Natural killer cell (primary cell): ENCODE results near the gene EDC4. TPM values are rescaled to one million over a fixed set of nuclear protein-coding genes. Genes with fewer than 3 reads are reported as not detected.
A peak's percentile ranks its signal among the peaks of the same experiment; 100 is the strongest.

ENCODE experiments used
- ATAC-seq, 3 donors: fragments of 150-1000 bp in 2 of 3; fragments of 200-7000 bp in 1 of 3; cut with Tn5 transposase; 1 replicate in 1 of 3; 2 replicates in 2 of 3; pipeline ENCODE4 v1.10.0; 2021; ENCODE audit warnings: mild to moderate bottlenecking in 2 of 3, moderate library complexity in 2 of 3
- DNase-seq, 2 donors: peaks; one replicate each; pipeline versions ENCODE4 v3.0.0 to v3.0.0-alpha.2; 2013 to 2021; ENCODE audit warnings: mixed read lengths in 1 of 2
- H3K27ac ChIP-seq: one replicate; pipeline ENCODE4 v1.5.1; 2013; ENCODE audit warnings: mild to moderate bottlenecking, low read length
- H3K27me3 ChIP-seq: one replicate; pipeline ENCODE4 v1.6.1; 2013; ENCODE audit warnings: low read length; ENCODE audit not compliant: control insufficient read depth, insufficient read depth
- H3K36me3 ChIP-seq: one replicate; pipeline ENCODE4 v1.6.1; 2013; ENCODE audit warnings: low read length; ENCODE audit not compliant: control insufficient read depth, insufficient read depth
- H3K4me1 ChIP-seq: one replicate; pipeline ENCODE4 v1.6.1; 2013; ENCODE audit warnings: low read length; ENCODE audit not compliant: control insufficient read depth, insufficient read depth
- H3K4me3 ChIP-seq: one replicate; pipeline ENCODE4 v1.5.1; 2013; ENCODE audit warnings: low read length
- H3K9me3 ChIP-seq: one replicate; pipeline ENCODE4 v1.6.1; 2013; ENCODE audit warnings: low read length; ENCODE audit not compliant: control insufficient read depth, insufficient read depth
- H3K27ac Mint-ChIP-seq, 2 donors: one replicate each; pipeline ENCODE4 v1.8.0; 2022; ENCODE audit warnings: mild to moderate bottlenecking in 2 of 2, mixed read lengths in 2 of 2, moderate library complexity in 1 of 2
- H3K27me3 Mint-ChIP-seq, 2 donors: one replicate each; pipeline ENCODE4 v1.8.0; 2022; ENCODE audit warnings: low read depth in 2 of 2, mixed read lengths in 2 of 2
- H3K36me3 Mint-ChIP-seq: one replicate; pipeline ENCODE4 v1.8.0; 2022; ENCODE audit warnings: mixed read lengths
- H3K4me1 Mint-ChIP-seq, 2 donors: one replicate each; pipeline ENCODE4 v1.8.0; 2022; ENCODE audit warnings: mixed read lengths in 2 of 2
- H3K4me3 Mint-ChIP-seq: one replicate; pipeline ENCODE4 v1.8.0; 2022; ENCODE audit warnings: mild to moderate bottlenecking, moderate library complexity, mixed read lengths
- H3K9me3 Mint-ChIP-seq, 2 donors: one replicate each; pipeline ENCODE4 v1.8.0; 2022; ENCODE audit warnings: mixed read lengths in 2 of 2
- WGBS: methylation state at CpG from one replicate; pipeline ENCODE4 v1.1.7; 2013; ENCODE audit warnings: missing lambda C conversion rate; ENCODE audit not compliant: insufficient coverage; 5-methylcytosine and 5-hydroxymethylcytosine counted together
- intact Hi-C: fragments of 100-400 bp; cut with micrococcal nuclease; formaldehyde crosslinking; loops from one replicate; pipeline ENCODE4 v1.14.2; 2022
- total RNA-seq, 4 donors: library from RNA; stranded (reverse); fragments of 120-200 nt in 1 of 4; gene quantifications; one replicate each; pipeline versions ENCODE4 v1.2.3 to v1.2.4, GENCODE V29; 2013 to 2022
- TF ChIP-seq, protein P1 (sequence below): fragments of 200-600 bp; IDR thresholded peaks from one replicate; pipeline ENCODE4 v1.8.0; 2022; ENCODE audit warnings: antibody characterized with exemption

Gene EDC4
- total RNA-seq, 3 donors from 2014 or later (not counting 1 experiment from before 2014, with no cell fraction given) = 91.9 to 111 (median 105) TPM

DNA sequence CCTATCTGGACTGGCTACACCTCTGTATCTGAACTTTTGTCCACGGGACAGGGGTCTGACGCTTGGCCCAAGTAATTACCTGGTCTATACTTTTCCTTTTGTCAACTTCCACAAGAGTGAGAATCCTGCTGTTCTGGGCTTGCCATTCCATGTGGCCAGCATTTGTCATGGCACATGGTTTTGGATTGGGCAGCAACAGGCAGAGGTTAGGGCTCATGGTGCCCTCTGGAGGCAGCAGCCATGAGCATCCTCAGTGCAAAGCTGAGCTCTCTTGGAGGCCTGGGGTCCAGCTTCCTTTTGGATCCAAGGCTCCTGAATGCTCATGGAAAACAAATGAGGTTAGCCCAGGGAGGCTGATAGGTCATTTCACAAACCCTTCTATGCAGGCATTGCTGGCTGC, 7.5 kb upstream of the EDC4 start:
- peaks cover 10% of the 10 kb centered on the region for H3K36me3 ChIP-seq
- intact Hi-C loops = loop anchor here (2.0 kb wide), 1 partner anchor 49 kb away; no protein-coding TSS in a partner anchor
- DNase-seq (peak in 1 of 2 donors; percentile 51), ATAC-seq (peak in 1 of 3 donors; percentile 44)
- H3K4me3 ChIP-seq = no peak overlapping the region
- no peaks in the 10 kb centered on the region for H3K36me3 Mint-ChIP-seq
- H3K4me1 ChIP-seq = no peaks in the 10 kb centered on the region
- no peaks in the 10 kb centered on the region for H3K9me3 Mint-ChIP-seq
- 89% methylated on average over 2 of the region's 2 CpGs for WGBS
- TF ChIP-seq, protein P1, sequence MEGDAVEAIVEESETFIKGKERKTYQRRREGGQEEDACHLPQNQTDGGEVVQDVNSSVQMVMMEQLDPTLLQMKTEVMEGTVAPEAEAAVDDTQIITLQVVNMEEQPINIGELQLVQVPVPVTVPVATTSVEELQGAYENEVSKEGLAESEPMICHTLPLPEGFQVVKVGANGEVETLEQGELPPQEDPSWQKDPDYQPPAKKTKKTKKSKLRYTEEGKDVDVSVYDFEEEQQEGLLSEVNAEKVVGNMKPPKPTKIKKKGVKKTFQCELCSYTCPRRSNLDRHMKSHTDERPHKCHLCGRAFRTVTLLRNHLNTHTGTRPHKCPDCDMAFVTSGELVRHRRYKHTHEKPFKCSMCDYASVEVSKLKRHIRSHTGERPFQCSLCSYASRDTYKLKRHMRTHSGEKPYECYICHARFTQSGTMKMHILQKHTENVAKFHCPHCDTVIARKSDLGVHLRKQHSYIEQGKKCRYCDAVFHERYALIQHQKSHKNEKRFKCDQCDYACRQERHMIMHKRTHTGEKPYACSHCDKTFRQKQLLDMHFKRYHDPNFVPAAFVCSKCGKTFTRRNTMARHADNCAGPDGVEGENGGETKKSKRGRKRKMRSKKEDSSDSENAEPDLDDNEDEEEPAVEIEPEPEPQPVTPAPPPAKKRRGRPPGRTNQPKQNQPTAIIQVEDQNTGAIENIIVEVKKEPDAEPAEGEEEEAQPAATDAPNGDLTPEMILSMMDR = no peak
- H3K27me3 Mint-ChIP-seq = no peaks in the 10 kb centered on the region
- H3K9me3 ChIP-seq = no peaks in the 10 kb centered on the region
- H3K27me3 ChIP-seq = no peaks in the 10 kb centered on the region
- peaks cover 11 to 13% of the 10 kb centered on the region in 2 donors for H3K4me1 Mint-ChIP-seq
- H3K27ac Mint-ChIP-seq = no peak overlapping the region
- no peak overlapping the region for H3K4me3 Mint-ChIP-seq
- no peak overlapping the region for H3K27ac ChIP-seq

DNA sequence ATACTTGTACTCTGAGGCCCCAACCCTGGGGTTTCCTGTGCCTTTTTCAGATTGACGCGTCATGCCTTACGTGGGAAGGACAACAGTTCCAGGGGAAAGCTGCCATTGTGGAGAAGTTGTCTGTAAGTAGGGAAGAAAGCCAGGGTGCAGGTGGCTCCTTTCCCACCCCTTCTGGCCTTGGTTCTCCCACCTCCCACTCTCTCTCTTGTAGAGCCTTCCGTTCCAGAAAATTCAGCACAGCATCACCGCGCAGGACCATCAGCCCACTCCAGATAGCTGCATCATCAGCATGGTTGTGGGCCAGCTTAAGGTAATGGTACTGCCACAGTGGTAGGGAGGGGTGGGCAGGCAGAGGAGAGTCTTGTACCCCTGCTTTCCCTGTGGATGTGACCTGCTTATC, 4.6 kb upstream of the EDC4 start:
- no peak for DNase-seq
- WGBS = 95% methylated on average over 5 of the region's 6 CpGs
- no peak overlapping the region for H3K27ac Mint-ChIP-seq

DNA sequence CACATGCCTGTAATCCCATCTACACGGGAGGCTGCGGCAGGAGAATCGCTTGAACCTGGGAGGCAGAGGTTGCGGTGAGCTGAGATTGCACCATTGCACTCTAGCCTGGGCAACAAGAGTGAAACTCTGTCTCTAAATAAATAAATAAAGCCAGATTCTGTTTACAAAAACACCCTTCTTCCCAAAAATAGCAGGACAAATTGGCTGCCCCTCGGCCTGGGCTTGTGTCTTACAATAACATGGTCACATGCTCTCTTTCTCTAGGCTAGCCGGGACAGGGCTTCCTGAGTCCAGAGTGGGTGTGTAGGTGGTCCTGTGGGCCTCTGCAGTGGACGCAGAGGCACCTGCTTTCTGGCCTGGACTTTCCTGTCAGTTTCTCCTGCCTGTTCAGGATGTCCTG, 3.2 kb upstream of the EDC4 start:
- no peaks in the 10 kb centered on the region for H3K36me3 Mint-ChIP-seq
- 97% methylated on average over 7 of the region's 7 CpGs for WGBS

More for the DNA sequence above, 4.6 kb upstream of the EDC4 start:
- Histone ChIP-seq H3K4me1 (peaks cover 11% of the 10 kb centered on the region), H3K27me3 (no peaks in the 10 kb centered on the region), H3K9me3 (no peaks in the 10 kb centered on the region), H3K36me3 (peaks cover 11% of the 10 kb centered on the region), H3K4me3 (no peak overlapping the region), H3K27ac (no peak overlapping the region)
- TF ChIP-seq, protein P1 = no peak
- Mint-ChIP-seq H3K4me1 (peaks cover 0 to 8% of the 10 kb centered on the region in 2 donors), H3K27me3 (no peaks in the 10 kb centered on the region), H3K9me3 (no peaks in the 10 kb centered on the region), H3K36me3 (no peaks in the 10 kb centered on the region), H3K4me3 (no peak overlapping the region)
- intact Hi-C loops = no loop called here
- no peak for ATAC-seq

More for the DNA sequence above, 3.2 kb upstream of the EDC4 start:
- peaks cover 24% of the 10 kb centered on the region for H3K4me1 ChIP-seq
- H3K9me3 ChIP-seq = no peaks in the 10 kb centered on the region
- no peak overlapping the region for H3K27ac ChIP-seq
- TF ChIP-seq, protein P1 = no peak
- DNase-seq (no peak), ATAC-seq (no peak)
- peaks cover 11% of the 10 kb centered on the region for H3K36me3 ChIP-seq
- Mint-ChIP-seq H3K27ac (no peak overlapping the region), H3K4me3 (no peak overlapping the region), H3K9me3 (no peaks in the 10 kb centered on the region), H3K27me3 (no peaks in the 10 kb centered on the region), H3K4me1 (peaks cover 12 to 21% of the 10 kb centered on the region in 2 donors)
- no peaks in the 10 kb centered on the region for H3K27me3 ChIP-seq
- intact Hi-C loops = no loop called here
- H3K4me3 ChIP-seq = no peak overlapping the region
